NT2/D1 (cell line): Measurements from ENCODE around the gene PLTP.

Experiments
- DNase-seq: peaks from one replicate; pipeline ENCODE4 v3.0.0-alpha.2; 2011; ENCODE audit warnings: low read depth, low spot score
- H3K27me3 ChIP-seq: 2 replicates; pipeline ENCODE4 v1.6.0; 2011; ENCODE audit warnings: mild to moderate bottlenecking; ENCODE audit not compliant: insufficient read length, insufficient read depth
- H3K36me3 ChIP-seq: 2 replicates; pipeline ENCODE4 v1.6.1; 2011; ENCODE audit warnings: mild to moderate bottlenecking, low read length, mixed read lengths; ENCODE audit not compliant: insufficient read depth, insufficient read length
- H3K4me1 ChIP-seq: 2 replicates; pipeline ENCODE4 v1.5.1; 2011; ENCODE audit not compliant: insufficient read depth, insufficient read length
- H3K4me3 ChIP-seq: 2 replicates; pipeline ENCODE4 v1.5.1; 2011; ENCODE audit warnings: low read depth; ENCODE audit not compliant: insufficient read length
- H3K9ac ChIP-seq: 2 replicates; pipeline ENCODE4 v1.6.0; 2011; ENCODE audit warnings: low read depth; ENCODE audit not compliant: insufficient read length
- H3K9me3 ChIP-seq: 2 replicates; pipeline ENCODE4 v1.5.1; 2011; ENCODE audit warnings: mild to moderate bottlenecking, low read length; ENCODE audit not compliant: insufficient read depth
- SUZ12 ChIP-seq: IDR thresholded peaks from 2 replicates; pipeline ENCODE4 v1.6.1; 2011; ENCODE audit not compliant: insufficient read length, insufficient read depth; ENCODE audit errors: extremely low read depth
- YY1 ChIP-seq: IDR thresholded peaks from 2 replicates; pipeline ENCODE4 v1.6.1; 2011; ENCODE audit not compliant: insufficient read length, insufficient read depth
- ZNF274 ChIP-seq: IDR thresholded peaks from 2 replicates; pipeline ENCODE4 v1.6.1; 2011; ENCODE audit warnings: mild to moderate bottlenecking, low read depth, low read length

PLTP gene

DNA sequence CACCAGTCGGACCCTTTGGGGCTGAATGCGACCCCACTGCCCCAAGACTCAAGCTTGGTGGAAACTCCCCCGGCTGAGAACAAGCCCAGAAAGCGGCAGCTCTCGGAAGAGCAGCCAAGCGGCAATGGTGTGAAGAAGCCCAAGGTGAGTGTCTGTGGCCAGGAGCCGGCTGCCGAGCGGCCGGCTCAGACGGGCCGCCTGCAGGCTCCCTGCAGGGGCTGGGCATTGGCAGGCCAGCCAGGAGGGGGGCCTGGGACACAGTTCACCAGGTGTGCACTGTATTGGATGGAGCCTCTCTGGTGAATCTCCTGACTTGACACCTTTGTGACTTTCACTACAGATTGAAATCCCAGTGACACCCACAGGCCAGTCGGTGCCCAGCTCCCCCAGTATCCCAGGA, 28.5 kb upstream of the PLTP start:
- no peak for DNase-seq
- H3K27me3 ChIP-seq = no peaks in the 10 kb centered on the region
- no peak overlapping the region for H3K9ac ChIP-seq
- H3K4me1 ChIP-seq = peaks cover 14% of the 10 kb centered on the region
- H3K36me3 ChIP-seq = peaks cover 74% of the 10 kb centered on the region
- TF ChIP-seq SUZ12 (no peak), YY1 (no peak), ZNF274 (no peak)
- no peak overlapping the region for H3K4me3 ChIP-seq
- H3K9me3 ChIP-seq = no peaks in the 10 kb centered on the region

GRCh38 chr20:45940053-45940452, 28.1 kb upstream of the PLTP start:
- TF ChIP-seq SUZ12 (no peak), YY1 (no peak), ZNF274 (no peak)
- no peak overlapping the region for H3K4me3 ChIP-seq
- DNase-seq = no peak
- no peaks in the 10 kb centered on the region for H3K27me3 ChIP-seq
- H3K9ac ChIP-seq = no peak overlapping the region
- H3K36me3 ChIP-seq = peaks cover 70% of the 10 kb centered on the region
- H3K9me3 ChIP-seq = no peaks in the 10 kb centered on the region
- peaks cover 14% of the 10 kb centered on the region for H3K4me1 ChIP-seq

- H3K36me3 ChIP-seq = peaks cover 58% of the 10 kb centered on the region
These were observed 26.9 kb upstream of the PLTP start for GRCh38 chr20:45938727-45939438.

DNA sequence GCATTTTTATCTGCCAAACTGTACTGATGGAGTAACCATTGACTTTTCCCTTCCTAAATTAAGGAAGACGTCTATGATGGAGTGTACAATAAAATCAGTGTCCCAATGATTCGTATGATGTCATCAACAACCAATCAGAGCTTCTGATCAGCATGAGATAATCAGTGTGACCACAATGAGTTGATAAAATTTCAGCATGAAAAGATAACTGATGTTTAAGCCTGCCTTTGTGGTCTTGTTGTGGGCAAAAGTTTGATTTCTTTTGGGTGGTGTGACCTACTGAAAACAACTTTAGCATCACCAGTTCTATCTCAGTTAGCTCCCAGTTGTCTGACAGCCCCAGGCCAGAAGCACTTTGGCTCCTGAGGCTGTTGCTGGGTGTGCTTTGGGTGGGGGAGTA, 25.8 kb upstream of the PLTP start:
- peaks cover 47% of the 10 kb centered on the region for H3K36me3 ChIP-seq
- DNase-seq = no peak

More at GRCh38 chr20:45938727-45939438, 26.9 kb upstream of the PLTP start:
- Histone ChIP-seq H3K4me3 (no peak overlapping the region), H3K9me3 (no peaks in the 10 kb centered on the region), H3K9ac (no peak overlapping the region), H3K4me1 (peaks cover 14% of the 10 kb centered on the region), H3K27me3 (no peaks in the 10 kb centered on the region)
- no peak for DNase-seq
- TF ChIP-seq YY1 (no peak), ZNF274 (no peak), SUZ12 (no peak)

DNA sequence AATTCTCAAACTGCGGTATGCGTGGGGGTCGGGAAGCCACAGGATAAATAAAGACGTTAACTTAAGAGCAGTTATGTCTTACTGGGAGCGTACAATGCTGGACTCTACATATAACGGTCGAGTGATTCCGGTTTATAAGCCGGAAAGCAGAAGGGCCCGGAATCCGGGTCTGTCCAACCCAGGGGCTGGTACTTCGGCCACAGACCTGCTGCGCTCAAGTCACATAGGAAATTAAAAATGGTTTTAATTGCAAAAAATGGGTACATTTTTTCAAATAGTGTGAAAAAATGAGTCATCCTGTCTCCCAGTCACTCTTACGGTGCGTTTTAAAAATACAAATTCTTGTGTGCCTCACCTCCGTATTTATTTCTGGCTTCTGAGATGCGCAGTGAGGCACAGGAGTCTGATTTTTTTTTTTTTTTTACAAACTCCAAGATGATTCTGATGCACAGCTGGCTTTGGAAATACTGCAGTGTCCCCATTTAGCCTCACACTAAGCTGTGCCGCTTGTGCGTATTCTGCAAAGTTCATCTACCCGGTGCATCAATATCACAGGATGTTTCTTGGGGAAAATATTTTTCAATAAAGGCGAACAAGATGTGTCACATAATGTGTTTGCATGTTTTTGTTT, 23.6 kb upstream of the PLTP start:
- DNase-seq = no peak
- no peak for TF ChIP-seq SUZ12
- TF ChIP-seq YY1 = no peak
- TF ChIP-seq ZNF274 = no peak
- Histone ChIP-seq H3K27me3 (no peaks in the 10 kb centered on the region), H3K9ac (peak overlapping the region; percentile 82), H3K36me3 (peaks cover 40% of the 10 kb centered on the region), H3K9me3 (no peaks in the 10 kb centered on the region), H3K4me1 (peaks cover 14% of the 10 kb centered on the region), H3K4me3 (peak overlapping the region; percentile 73)

More for the DNA sequence above, 25.8 kb upstream of the PLTP start:
- no peaks in the 10 kb centered on the region for H3K27me3 ChIP-seq
- no peak overlapping the region for H3K9ac ChIP-seq
- H3K4me3 ChIP-seq = no peak overlapping the region
- no peaks in the 10 kb centered on the region for H3K9me3 ChIP-seq
- H3K4me1 ChIP-seq = peaks cover 14% of the 10 kb centered on the region
- TF ChIP-seq ZNF274 = no peak
- no peak for TF ChIP-seq SUZ12
- TF ChIP-seq YY1 = no peak

DNA sequence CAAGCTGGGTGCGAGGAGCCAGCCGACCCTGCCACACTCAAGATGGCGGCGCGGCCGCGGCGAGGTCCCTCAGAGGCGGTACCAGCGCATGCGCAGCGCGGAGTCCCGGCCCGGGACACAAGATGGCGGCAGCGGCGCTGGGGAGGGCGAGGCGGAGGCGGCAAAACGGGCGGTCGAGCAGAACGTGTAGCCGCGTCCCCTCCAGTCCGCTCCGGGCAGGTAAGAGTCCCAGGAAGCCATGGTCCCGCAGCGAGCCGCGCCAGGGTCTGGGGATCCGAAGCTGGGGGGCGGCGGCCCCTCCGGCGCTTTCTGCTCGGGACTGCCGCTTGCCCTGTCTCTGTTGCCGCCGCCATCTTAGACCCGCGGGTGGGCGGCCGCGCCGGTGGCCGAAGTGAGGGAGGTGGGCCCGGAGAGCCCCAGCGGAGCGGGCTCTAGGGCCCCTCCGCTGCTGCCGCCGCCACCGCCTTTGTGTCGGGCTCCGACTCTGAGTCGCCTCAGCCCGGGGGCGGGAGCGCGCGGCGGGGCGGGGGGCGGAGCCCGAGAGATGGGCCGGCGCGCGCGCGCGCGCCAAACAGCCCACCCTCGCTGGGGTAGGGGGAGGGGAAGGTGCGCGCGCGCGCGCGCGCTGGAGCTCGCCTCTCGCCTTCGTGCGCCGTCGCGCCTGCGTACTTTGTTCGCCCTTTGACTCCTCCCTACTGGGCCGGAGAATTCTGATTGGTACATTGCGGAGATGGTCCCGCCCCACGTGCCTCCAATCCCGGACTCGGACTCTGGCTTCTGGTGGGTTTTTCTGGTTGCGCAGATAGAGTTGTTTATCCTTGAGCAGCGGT, 22.8 kb upstream of the PLTP start, which contains the start of gene PCIF1:
TSS of gene PCIF1 (plus strand) at position 98 of the 830 bp plus-strand sequence. CDS start 4,317 bp downstream, outside the sequence.
- H3K9ac ChIP-seq = peak within 1 kb of the TSS; percentile 100
- peaks cover 33% of the 10 kb centered on the region for H3K36me3 ChIP-seq
- H3K4me1 ChIP-seq = peaks cover 14% of the 10 kb centered on the region
- TF ChIP-seq YY1 (peak; percentile 99), SUZ12 (no peak), ZNF274 (no peak)
- H3K9me3 ChIP-seq = no peaks in the 10 kb centered on the region
- H3K27me3 ChIP-seq = no peaks in the 10 kb centered on the region
- DNase-seq = peak; percentile 96
- H3K4me3 ChIP-seq = peak within 1 kb of the TSS; percentile 98

DNA sequence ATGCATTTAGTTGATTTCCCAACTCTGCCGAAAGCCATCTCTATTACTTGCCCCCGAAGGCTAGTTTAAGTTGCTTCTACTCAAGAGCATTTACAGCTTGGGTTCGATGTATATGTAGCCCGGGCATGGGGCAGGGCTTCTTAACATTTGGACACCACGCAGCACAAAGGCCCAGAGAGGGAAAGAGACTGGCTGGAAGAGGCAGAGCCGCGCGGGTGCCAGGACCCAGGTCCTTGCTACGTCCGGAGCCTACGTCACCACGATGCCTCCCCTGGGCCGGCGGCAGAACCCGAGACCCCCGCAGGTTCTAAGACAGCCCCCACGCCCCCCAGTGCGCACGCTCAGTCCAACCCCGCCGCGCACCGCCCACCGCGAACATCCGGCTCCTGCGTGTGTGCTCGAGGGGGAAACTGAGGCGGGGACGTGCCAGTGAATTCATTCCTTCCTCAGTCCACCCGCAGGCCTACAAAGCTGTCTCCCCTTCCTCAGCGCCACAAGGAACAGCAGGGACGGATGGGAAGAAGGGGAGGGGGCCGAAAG, 22.2 kb upstream of the PLTP start:
- no peaks in the 10 kb centered on the region for H3K9me3 ChIP-seq
- no peak for TF ChIP-seq ZNF274
- TF ChIP-seq YY1 = no peak
- TF ChIP-seq SUZ12 = no peak
- H3K4me1 ChIP-seq = peaks cover 14% of the 10 kb centered on the region
- no peaks in the 10 kb centered on the region for H3K27me3 ChIP-seq
- peaks cover 26% of the 10 kb centered on the region for H3K36me3 ChIP-seq
- peak overlapping the region; percentile 100 for H3K9ac ChIP-seq
- peak overlapping the region; percentile 98 for H3K4me3 ChIP-seq
- no peak for DNase-seq
